NCI-H446 (cell line): ENCODE data around the gene IRF2.

Source experiments
- DNase-seq, 2 experiments: peaks; one replicate each; lab custom pipeline; 2025; lab: John Stamatoyannopoulos, UW

Gene IRF2

GRCh38 chr4:184450743-184451535 lies 23.4 kb downstream of the IRF2 start:
- no peak for DNase-seq

- DNase-seq = no peak
Measured at GRCh38 chr4:184450045-184450444, 24.3 kb downstream of the IRF2 start.

DNA sequence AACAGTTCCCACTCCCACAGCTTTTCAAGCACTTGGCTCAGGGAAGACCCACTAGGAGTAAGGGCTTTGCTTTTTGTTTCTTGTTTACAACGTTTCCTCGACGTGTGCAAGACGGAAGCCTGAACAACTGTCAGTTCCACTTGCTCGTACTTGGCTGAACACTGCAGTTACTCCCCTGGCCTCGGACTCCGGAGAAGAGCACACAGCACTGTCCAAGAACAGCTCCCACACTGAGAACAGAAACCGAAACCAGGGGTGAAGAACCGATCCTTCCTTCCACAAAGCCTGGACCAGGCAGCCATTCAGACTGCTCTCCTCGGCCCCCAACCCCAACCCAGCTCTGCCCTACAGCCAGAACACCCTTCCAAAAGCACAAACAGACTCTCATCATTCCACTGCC lies 25.5 kb downstream of the IRF2 start:
- no peak for DNase-seq

DNA sequence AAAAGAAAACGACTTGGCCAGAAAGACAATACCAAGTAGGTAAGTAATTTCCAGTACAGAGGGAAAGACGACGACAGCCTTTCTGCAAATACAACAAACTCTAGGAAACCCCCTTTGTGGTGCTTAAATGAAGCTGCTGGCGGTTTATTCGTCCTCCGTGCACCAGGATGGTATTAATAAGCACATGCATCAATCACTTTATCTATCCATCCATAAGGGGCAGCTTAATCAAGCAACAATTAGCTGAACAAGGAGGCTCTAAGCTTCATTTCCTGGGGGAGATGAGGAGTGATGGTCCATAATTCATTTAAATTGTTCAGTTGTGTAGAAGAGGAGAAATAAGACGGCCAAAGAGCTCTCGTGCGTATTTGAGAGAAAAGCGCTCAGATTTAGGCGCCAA lies 26.2 kb downstream of the IRF2 start:
- no peak for DNase-seq

DNA sequence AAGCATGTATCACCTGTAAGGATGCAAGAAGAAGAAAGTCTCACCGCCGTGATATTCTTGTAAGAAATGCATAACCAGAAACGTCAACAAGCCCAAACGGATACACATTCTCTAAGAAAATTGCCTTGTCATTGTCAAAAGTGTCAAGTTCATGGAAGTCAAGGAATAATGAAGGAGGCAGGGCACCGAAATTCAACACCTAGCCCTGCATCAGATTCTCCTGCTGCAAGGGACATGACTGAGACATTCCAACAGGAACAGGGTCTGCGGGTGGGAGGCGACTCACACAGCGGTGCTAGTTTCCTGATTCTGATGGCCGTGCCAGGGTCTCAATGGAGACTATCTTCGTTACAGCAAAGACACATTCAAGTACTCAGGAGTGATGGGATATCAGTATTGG lies 26.7 kb downstream of the IRF2 start:
- no peak for DNase-seq

DNA sequence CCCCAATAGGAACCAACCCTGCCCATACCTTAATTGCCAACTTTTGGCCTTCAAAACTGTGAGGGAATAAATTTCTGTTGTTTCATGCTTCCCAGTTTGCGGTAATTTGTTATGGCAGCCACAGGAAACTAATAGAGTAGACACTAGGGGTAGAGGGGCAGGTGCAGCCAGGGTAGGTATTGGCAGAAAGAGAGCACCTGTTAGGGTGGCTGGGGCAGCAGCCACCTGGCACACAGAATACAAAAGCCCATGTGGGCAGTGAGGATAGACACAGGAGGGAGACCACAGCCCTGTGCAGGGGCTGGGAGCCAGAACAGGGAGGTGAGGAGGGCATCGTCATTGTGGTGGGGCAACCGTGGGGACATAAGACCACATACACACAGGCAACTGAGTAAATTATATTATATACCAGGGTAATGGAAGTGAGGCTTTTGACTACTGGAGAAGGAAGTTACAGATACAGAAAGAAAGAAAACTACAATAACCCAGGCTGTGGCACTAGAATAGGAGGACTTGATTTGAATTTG lies 28.2 kb downstream of the IRF2 start:
- DNase-seq = no peak

DNA sequence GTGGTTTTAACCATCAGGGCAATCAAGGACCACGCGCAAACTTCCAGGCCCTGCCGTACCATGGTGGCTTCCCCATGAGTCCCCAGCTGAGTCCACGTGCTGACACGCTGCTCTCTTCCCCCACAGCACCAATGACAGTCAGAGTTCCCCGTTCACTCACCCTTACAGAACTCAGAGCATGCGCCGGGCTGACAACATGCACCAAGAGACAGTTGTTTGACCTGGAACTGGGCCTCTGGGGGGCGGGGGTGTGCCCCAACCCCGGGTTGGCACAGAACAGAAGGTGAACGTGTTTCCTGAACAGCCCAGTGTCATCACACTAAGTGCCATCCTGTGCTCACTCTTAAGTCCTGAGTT lies 29.4 kb downstream of the IRF2 start:
- no peak for DNase-seq

DNA sequence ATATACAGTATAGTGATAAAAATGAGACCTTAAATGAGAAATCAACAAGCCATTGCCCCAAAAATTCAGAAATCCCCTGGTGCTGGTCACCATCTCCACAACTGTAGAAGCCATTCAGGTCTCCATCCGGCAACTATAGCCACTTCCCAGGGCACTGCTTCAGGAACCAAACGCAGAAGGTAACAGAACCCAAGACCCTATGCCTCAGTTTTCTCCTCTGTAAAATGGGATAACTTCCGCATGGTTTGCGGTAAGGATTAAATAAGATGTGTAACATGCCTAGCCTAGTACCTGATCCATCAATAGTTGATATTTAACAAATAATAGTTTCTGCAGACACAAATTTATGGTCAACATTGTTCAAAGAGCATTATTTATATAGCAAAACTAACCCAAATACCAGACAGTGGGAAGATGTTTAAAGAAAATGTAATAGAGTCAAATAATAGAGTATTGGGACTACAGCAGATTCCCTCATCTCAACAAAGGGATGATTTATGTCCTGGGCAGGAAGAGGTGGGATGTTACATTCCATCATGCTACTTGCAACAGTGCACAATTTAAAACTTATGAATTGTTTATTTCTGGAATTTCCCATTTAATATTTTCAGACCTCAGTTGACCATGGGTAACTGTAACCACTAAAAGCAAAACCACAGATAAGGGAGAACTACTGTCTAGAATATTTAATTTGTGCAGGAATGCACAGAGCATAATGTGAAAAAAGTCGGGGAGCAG lies 30.0 kb downstream of the IRF2 start:
- DNase-seq = no peak

GRCh38 chr4:184443318-184443717 lies 31.0 kb downstream of the IRF2 start:
- no peak for DNase-seq

DNA sequence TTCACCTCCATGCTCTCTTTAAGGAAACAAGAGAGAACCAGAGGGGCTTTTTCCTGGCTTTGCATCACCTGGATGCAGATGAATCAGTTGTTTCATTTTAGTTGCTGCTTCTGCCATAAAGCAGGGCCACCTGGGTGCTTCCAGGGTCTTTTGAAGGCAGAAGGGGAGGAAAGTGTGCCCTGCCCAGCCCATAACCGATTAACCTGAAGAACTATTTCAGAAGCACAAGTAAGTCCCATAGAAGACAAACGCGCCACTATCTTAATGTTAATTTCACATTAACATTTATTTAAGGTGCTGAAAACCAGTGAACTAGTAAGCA lies 32.1 kb downstream of the IRF2 start:
- no peak for DNase-seq

- DNase-seq = no peak
Measured at GRCh38 chr4:184441461-184442313, 32.7 kb downstream of the IRF2 start.

- DNase-seq = no peak
Measured at GRCh38 chr4:184440595-184441358, 33.6 kb downstream of the IRF2 start.

DNA sequence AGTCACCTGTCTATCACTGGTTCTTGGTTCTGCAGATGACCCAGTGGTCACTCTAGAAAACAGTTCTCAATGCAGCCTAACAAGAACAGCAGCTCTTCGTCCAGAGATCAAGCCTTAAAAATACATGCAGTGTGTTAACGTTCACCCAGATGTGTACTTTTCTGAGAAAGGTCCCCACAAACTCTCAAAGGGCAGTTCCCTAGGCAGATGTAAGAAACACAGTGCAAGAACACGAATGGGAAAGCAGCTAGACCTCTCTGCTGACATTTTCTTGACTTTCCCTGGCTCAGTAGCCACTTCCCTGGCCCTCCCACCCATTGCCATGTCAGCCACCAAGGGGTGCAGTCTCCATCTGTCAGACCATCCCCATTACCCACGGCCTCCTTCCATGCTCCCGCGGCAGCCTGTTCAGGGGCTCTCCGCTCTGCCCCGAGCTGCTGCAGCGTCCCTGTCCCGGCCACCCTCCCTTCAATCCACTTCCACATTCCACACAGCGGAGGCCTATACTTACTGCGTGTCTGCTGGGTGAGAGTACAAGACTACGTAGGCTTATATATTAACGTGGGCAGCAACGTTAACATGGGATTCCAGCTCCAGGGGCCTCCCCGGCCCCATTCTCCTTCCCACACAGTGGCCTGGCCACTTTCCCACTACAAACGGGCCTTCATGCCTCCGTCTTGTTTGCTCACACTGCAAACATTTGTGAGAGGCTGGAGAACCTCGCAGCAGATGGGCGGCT lies 34.3 kb downstream of the IRF2 start:
- DNase-seq = no peak

GRCh38 chr4:184439386-184439785 lies 35.0 kb downstream of the IRF2 start:
- no peak for DNase-seq

- no peak for DNase-seq
Measured at GRCh38 chr4:184438375-184438774, 36.0 kb downstream of the IRF2 start.

DNA sequence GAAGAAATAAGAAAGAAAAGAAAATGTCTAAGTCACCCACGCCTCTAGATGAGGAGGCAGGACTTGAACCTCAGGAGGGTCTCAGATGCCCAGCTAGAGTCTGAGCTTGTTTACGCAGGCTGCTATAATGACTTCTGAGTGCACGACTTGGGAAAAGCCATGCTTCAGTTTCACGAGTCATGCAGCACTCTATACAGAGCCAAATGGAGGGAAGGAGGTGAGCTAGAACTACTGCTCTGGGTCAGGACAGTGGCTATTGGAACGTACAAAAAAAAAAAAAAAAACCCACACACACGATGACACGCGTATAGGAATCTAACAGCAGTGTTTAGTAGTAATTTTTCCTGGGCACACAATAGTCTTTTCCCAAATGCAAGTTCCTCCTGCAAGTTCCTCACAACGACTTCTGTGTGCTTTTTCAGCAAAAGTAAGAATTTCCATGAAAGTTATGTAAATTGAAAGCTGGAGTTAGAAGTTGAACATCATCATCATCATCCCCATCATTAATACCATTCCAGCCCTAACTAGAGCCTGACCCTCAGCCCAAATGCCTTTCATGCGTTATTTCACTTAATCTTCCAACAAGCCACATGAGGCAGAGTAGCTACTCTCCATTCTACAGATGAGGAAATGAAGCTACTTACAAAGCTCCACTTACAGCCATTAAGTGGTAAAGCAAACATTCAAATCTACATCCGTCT lies 36.6 kb downstream of the IRF2 start:
- no peak for DNase-seq

DNA sequence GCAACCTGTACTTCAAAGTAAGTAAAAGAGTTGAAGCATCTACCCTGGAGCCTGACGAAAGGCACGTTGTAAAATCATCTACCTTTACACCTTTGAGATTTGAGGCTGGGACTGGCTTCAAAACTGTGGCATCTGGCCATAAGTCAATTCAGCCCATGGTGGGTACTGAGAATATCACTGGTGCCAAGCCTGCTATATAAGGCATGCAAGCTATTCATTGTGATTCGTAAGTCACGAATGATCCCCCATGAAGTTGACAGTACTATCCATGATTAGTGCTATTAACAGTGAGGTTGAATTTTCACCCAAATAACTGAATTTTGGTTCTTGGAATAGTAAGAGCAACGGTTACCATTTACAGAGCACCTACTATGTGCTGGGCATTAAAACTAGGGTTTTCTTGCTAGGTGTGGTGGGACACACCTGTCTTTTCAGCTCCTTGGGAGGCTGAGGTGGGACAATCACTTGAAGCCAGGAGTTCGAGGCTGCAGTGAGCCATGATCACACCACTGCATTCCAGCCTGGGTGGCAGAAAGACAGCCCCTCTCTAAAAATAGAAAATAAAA lies 39.8 kb downstream of the IRF2 start:
- no peak for DNase-seq

DNA sequence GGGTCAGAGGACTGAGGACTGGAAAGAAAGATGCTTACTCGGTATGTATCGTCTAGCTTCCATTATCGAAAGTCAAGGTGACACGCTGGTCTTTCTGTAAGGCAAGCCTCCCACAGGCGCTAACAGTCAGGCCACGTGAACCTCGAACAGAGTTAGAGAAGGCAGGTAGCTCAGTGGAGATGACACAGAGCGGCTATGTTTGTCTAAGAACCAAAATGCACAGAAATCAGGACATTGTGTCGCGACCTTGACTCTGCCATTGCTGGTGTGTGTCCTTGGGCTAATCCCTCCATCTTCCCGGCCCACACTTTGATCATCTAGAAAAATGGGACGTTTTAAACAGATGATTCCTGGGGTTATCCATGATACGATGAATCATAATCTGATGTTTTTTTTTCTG lies 40.3 kb downstream of the IRF2 start:
- no peak for DNase-seq

DNA sequence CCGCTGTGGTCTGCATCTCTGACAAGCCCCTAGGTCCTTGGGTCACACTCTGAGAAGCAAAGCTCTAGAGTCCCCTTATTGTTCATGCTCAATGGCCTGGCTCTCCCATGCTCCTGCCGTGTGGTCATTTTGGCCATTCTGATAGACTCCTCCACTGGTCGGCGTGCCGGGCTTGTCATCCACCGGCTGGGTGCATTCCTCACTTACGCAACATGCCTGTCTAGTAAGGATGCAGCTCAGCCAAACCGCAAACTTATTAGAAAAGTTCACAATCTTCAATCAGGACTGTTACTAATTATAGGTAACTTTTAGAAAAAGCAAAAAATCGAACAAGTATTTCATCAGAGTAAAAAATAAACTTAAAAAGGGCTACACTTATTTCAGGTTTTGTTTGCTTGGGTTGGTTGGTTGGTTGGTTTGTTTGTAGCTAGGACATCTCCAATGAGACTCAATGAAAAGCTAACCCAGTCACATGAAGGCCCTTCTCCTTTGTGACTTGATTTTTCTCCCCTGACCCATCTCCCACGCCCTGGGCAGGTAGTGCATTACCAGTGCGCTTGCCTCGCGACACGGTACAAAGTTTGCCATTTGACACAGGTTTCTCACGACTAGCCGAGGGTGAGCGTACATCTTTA lies 41.0 kb downstream of the IRF2 start:
- no peak for DNase-seq
